Gastroesophageal sphincter (tissue), 3 donors: ENCODE data around the gene FREY1.

ENCODE experiments used
- POLR2AphosphoS5 ChIP-seq: sonication (generic); formaldehyde crosslinking; IDR thresholded peaks from one replicate; pipeline ENCODE4 v1.6.1; 2017; ENCODE audit warnings: antibody characterized with exemption
- TF ChIP-seq, protein P1 (sequence below), 4 experiments: fragments of 200-600 bp in 2 of 4; fragments of 450-650 bp in 2 of 4; sonication (generic) in 1 of 4; IDR thresholded peaks; one replicate each; pipeline ENCODE4 v1.5.1; 2017 to 2019; ENCODE audit warnings: antibody characterized with exemption in 4 of 4, mild to moderate bottlenecking in 2 of 4, moderate library complexity in 2 of 4

DNA sequence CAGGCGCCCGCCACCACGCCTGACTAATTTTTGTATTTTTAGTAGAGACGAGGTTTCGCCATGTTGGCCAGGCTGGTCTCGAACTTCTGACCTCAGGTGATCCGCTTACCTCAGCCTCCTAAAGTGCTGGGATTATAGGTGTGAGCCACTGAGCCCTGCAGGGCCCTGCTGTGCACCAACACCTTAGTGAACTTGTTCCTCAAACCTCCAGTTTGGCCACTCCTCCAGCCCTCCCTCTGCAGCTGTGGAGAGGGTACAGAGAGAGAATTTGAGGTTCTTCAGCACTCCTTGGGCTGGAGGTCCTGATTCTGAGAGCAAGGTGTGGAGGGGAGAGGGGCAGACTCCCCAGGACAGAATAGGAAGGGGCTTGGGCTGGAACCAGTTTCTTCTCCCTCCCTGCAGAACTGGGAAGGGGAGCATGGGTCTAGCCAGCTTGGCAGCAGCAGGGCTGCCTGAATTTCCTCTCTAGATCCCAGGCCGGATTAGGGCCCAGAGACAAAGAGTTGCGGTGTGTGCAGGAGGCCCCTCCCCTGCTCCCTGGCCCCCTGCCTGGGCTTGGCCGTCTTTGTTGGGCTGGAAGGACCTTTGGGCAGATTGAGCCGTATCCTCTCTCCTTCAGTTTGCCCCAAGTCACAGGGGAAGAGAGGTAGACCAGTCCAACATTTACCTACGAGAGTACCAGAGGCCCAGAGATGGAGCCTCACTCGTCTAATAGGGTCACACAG, 12.9 kb upstream of the FREY1 start:
- TF ChIP-seq, protein P1, sequence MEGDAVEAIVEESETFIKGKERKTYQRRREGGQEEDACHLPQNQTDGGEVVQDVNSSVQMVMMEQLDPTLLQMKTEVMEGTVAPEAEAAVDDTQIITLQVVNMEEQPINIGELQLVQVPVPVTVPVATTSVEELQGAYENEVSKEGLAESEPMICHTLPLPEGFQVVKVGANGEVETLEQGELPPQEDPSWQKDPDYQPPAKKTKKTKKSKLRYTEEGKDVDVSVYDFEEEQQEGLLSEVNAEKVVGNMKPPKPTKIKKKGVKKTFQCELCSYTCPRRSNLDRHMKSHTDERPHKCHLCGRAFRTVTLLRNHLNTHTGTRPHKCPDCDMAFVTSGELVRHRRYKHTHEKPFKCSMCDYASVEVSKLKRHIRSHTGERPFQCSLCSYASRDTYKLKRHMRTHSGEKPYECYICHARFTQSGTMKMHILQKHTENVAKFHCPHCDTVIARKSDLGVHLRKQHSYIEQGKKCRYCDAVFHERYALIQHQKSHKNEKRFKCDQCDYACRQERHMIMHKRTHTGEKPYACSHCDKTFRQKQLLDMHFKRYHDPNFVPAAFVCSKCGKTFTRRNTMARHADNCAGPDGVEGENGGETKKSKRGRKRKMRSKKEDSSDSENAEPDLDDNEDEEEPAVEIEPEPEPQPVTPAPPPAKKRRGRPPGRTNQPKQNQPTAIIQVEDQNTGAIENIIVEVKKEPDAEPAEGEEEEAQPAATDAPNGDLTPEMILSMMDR (IDR thresholded peaks at IDR 0.05): no peak
- TF ChIP-seq POLR2AphosphoS5: no peak
